H1 (cell line): ENCODE data around the gene CISD1.

Source experiments
- CTCF ChIP-seq, 3 experiments: IDR thresholded peaks; 1 replicate in 2 of 3; 2 replicates in 1 of 3; pipeline versions ENCODE4 v1.5.1 to v1.6.1; 2011; ENCODE audit warnings: low read length in 3 of 3, mild to moderate bottlenecking in 3 of 3, inconsistent platforms in 2 of 3, low read depth in 1 of 3, moderate library complexity in 1 of 3; ENCODE audit not compliant: insufficient read depth in 1 of 3; ENCODE audit errors: control extremely low read depth in 1 of 3
- EP300 ChIP-seq, 2 experiments: IDR thresholded peaks; 1 replicate in 1 of 2; 2 replicates in 1 of 2; pipeline ENCODE4 v1.6.1; 2011 to 2012; ENCODE audit warnings: low read depth in 2 of 2, low read length in 2 of 2, mild to moderate bottlenecking in 2 of 2, borderline replicate concordance in 1 of 2, inconsistent platforms in 1 of 2, moderate library complexity in 1 of 2
- EZH2 ChIP-seq: fragments of 200-600 bp; sonication (generic); IDR thresholded peaks from 2 replicates; pipeline ENCODE4 v1.7.1; 2012; ENCODE audit warnings: low read depth, mild to moderate bottlenecking, moderate library complexity, low read length, inconsistent platforms; ENCODE audit not compliant: severe bottlenecking
- HDAC2 ChIP-seq, 2 experiments: fragments of 300-600 bp in 1 of 2; sonication (generic) in 1 of 2; IDR thresholded peaks; 2 replicates each; pipeline ENCODE4 v1.6.1; 2011 to 2012; ENCODE audit warnings: low read depth in 2 of 2, low read length in 2 of 2, mild to moderate bottlenecking in 2 of 2, moderate library complexity in 2 of 2, borderline replicate concordance in 1 of 2, inconsistent platforms in 1 of 2
- HDAC6 ChIP-seq: IDR thresholded peaks from one replicate; pipeline ENCODE4 v1.7.1; 2012; ENCODE audit warnings: low read depth, mild to moderate bottlenecking, inconsistent platforms, low read length, moderate library complexity
- JUN ChIP-seq: IDR thresholded peaks from 2 replicates; pipeline ENCODE4 v1.6.1; 2011; ENCODE audit warnings: low read depth, mild to moderate bottlenecking, improper control_type of control experiment, low read length
- RBBP5 ChIP-seq: IDR thresholded peaks from 2 replicates; pipeline ENCODE4 v1.7.1; 2012; ENCODE audit warnings: low read depth, mild to moderate bottlenecking, inconsistent platforms, low read length, moderate library complexity, borderline replicate concordance
- SP1 ChIP-seq: IDR thresholded peaks from 2 replicates; pipeline ENCODE4 v1.6.1; 2011; ENCODE audit warnings: low read depth, low read length

- no peak for TF ChIP-seq RBBP5
- no peak for TF ChIP-seq CTCF (IDR thresholded peaks at IDR 0.05; ENCODE audit: control extremely low read depth in 1 of 3, insufficient read depth in 1 of 3, low read depth in 1 of 3, low read length in 3 of 3)
- no peak for TF ChIP-seq JUN
- TF ChIP-seq EZH2: no peak
- TF ChIP-seq HDAC6: no peak
- TF ChIP-seq HDAC2 (IDR thresholded peaks at IDR 0.05; ENCODE audit: borderline replicate concordance in 1 of 2, low read depth in 2 of 2, low read length in 2 of 2): no peak
- no peak for TF ChIP-seq SP1
- no peak for TF ChIP-seq EP300 (IDR thresholded peaks at IDR 0.05; ENCODE audit: borderline replicate concordance in 1 of 2, low read depth in 2 of 2, low read length in 2 of 2)
Measured at GRCh38 chr10:58275261-58275660, 6.3 kb downstream of the CISD1 start.
